ENCODE data around the gene AP3S2.
"Not testable (repeated sequence)": the region's sequence is repeated elsewhere in the genome, so short reads cannot be mapped to it uniquely, and the experiment has no call there.

AP3S2 gene

DNA sequence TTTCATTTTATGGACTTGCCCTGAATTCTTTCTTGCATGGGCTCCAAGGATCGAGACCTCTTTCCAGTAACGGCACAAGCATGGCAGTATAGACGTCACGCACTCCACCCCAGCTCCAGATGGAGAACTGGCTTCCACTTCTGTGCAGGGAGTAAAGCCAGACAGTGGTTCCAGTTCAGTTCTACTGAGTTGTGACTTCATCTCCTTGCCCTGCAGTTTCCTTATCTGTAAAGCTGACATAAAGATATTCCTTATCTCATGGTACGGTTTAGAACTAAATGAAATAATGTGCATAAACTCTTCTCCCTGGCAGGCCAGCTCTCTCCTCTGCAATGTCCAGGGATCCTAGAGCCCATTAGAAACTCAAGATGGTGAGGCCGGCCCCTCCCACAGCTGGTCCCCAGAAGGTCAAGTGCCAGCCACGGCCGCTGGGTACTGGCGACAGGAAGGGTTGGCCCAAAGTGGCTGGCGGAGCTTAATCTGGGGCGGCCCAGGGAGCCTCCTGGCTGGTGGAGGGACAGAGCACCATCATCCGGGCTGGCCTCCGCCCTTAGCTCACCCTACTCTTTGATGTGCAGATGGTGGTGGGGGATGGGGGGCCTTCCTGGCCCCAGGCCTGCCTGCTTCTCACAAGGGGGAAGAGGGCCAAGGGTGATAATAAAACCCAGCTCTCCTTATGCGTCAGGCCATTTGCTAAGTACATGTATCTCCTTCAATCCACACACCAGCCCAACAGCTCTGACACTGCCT, 110.5 kb downstream of the AP3S2 start:
- DNase-seq (ENCODE audit: low read depth in 1 of 2, low spot score in 1 of 2): no peak

- DNase-seq (ENCODE audit: low read depth in 1 of 2, low spot score in 1 of 2): not testable (repeated sequence)
Measured at GRCh38 chr15:89782619-89782950, 111.2 kb downstream of the AP3S2 start.

DNA sequence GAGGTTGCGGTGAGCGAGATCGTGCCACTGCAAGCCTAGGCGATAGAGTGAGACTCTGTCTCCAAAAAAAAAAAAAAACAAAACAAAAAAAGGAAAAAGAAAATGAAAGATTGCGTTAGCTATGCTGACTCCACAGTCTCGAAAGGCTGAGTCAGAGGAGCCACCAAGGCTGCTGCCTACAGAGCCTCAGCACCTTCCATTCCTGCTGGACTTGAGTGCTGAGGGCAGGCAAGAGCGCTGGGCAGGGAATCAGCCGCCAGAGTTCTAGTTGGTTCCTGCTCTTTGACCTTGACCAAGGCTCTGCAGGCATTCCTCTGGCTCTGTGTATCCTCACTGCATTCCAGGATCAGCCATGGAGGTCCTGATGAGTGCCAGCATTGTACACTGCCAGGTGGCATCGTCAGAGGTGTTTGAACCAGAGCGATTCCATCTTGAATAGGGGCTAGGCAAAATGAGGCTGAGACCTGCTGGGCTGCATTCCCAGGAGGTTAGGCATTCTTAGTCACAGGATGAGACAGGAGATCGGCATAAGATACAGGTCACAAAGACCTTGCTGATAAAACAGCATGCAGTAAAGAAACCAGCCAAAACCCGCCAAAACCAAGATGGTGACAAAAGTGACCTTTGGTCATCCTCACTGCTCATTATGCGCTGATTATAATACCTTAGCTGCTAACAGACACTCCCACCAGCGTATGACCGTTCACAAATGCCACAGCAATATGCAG, 111.7 kb downstream of the AP3S2 start:
- DNase-seq (ENCODE audit: low read depth in 1 of 2, low spot score in 1 of 2): no peak

DNA sequence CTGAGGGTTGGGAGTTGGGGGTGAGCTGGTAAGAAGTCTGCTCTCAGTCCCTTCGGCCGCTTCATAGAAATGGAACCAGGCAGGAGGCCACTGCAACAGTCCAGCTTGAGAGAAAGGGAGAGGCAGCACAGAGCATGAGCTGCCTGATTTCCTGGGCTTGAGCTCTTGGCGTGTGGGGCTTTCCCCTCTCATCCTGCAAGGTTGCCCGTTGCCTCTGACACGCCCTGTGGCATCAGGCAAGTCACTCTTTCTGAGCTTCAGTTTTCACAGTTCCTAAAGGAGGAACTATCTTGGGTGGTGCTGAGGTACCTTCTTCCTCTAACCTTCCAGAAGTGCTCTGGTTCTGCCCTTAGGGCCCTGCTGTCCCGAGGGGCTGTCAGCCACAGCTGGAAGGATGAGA, 112.7 kb downstream of the AP3S2 start:
- no peak for DNase-seq (ENCODE audit: low read depth in 1 of 2, low spot score in 1 of 2)

DNA sequence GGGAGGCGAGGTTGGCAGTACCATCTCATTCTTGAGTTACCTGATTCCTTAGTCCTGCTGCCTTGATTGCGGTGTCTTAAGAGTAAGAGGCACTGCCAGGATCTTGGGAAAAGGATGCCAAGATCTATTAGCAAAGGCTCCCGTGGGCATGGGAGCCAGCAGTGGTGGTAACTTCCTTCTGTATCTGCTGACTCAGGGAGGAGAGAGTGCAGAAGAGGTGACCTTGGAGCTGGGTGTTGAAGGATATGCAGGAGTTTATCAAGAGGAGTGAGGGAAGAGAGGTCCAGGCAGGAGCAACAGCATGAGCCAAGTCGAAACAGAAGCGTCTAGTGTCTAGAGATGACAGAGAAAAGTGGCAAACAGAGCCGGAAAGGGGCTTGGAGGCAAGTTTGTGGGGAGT, 113.2 kb downstream of the AP3S2 start:
- no peak for DNase-seq (ENCODE audit: low read depth in 1 of 2, low spot score in 1 of 2)

All from activated CD4-positive, alpha-beta T cell treated with anti-CD3 and anti-CD28 coated beads, Interleukin-2, amount 50 U/mL, for 24 hours (primary cell).